OCI-LY7 (cell line): ENCODE measurements around the gene SLC5A4.

Source experiments
- EZH2phosphoT487 ChIP-seq: fragments of 200-600 bp; sonication (generic); IDR thresholded peaks from 2 replicates; pipeline ENCODE4 v1.6.1; 2018; ENCODE audit warnings: low read depth, borderline replicate concordance, mild to moderate bottlenecking, mixed run types, antibody characterized with exemption, low read length, moderate library complexity, mixed read lengths
- TF ChIP-seq, protein P1 (sequence below): fragments of 200-600 bp; sonication (generic); conservative IDR thresholded peaks from 2 replicates; pipeline ENCODE4 v1.5.1; 2014; ENCODE audit warnings: mild to moderate bottlenecking, antibody characterized with exemption, low read length, moderate library complexity, mixed read lengths

DNA sequence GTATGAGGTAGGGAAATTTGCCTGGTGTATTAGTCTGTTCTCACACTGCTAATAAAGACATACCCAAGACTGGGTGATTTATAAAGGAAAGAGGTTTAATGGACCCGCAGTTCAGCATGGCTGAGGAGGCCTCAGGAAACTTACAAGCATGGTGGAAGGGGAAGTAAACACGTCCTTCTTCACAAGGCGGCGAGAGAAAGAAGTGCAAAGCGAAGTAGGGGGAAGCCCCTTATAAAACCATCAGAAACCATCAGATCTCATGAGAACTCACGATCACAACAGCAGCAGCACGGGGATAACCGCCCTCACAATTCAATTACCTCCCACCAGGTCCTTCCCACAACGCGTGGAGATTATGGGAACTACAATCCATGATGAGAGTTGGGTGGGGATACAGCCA lies 38.2 kb downstream of the SLC5A4 start:
- TF ChIP-seq, protein P1, sequence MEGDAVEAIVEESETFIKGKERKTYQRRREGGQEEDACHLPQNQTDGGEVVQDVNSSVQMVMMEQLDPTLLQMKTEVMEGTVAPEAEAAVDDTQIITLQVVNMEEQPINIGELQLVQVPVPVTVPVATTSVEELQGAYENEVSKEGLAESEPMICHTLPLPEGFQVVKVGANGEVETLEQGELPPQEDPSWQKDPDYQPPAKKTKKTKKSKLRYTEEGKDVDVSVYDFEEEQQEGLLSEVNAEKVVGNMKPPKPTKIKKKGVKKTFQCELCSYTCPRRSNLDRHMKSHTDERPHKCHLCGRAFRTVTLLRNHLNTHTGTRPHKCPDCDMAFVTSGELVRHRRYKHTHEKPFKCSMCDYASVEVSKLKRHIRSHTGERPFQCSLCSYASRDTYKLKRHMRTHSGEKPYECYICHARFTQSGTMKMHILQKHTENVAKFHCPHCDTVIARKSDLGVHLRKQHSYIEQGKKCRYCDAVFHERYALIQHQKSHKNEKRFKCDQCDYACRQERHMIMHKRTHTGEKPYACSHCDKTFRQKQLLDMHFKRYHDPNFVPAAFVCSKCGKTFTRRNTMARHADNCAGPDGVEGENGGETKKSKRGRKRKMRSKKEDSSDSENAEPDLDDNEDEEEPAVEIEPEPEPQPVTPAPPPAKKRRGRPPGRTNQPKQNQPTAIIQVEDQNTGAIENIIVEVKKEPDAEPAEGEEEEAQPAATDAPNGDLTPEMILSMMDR: no peak
- no peak for TF ChIP-seq EZH2phosphoT487
